CD4-positive, alpha-beta T cell treated with Interleukin-15 for 4 hours (primary cell): ENCODE results near the gene ACBD5.

Source experiments
- DNase-seq: peaks from one replicate; pipeline ENCODE4 v3.0.0-alpha.2; 2020; ENCODE audit warnings: low spot score

Gene ACBD5

DNA sequence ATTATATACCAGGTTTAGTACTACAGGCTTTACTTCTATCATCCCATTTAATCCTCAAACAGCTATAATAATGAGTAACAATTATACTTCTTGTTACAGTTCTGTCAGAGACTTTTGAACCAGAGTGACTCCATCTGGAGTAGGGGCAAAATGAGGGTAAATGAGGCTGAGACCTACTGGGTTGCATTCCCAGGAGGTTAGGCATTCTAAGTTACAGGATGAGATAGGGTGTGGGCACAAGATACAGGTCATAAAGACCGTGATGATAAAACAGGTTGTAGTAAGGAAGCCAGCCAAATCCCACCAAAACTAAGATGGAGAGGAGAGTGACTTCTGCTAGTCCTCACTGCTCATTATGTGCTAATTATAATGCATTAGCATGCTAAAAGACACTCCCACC, 90.3 kb downstream of the ACBD5 start:
- no peak for DNase-seq

DNA sequence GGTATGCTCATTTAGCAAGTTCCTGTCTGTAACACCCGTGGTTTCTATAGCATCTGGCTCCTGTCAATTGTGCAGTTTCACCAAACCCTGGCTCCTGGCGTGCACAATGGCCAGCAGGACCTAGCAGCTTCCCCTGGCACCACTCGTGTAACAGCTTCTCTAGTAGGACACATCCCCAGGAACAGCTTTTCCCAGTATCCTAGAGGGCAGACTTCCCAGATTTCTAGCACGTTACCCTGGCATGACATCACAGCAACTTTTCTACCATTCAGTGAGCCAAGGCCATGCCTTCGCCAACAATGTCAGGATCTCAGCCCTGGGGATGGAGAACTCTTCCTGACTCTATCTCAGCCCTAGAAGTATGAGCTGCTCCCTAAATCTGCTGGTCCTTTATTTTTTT, 92.9 kb downstream of the ACBD5 start:
- no peak for DNase-seq

DNA sequence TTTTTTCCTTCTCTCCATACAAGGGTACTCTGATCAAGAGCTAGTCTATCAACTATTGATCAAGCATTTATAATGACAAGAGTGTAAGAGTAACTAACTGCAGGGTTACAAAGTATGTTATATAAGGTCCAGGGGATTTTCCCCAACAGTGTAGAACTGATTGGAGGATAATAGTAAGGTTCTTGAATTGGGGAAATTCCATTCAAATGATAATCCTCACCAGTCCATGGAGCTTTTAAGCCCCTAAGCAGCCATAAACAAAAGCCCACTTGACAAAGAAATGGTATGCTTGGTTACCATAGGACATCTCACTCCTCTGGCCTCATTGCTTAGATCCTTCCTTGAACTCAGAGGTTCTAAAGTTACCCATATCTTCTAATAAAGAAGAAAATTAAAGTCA, 94.7 kb downstream of the ACBD5 start:
- no peak for DNase-seq
